Measurements from ENCODE around the gene COPB2. TPM values are rescaled to one million over a fixed set of nuclear protein-coding genes. Genes with fewer than 3 reads are reported as not detected.

COPB2 gene
- total RNA-seq, 1 experiment from 2014 or later: 138 TPM

DNA sequence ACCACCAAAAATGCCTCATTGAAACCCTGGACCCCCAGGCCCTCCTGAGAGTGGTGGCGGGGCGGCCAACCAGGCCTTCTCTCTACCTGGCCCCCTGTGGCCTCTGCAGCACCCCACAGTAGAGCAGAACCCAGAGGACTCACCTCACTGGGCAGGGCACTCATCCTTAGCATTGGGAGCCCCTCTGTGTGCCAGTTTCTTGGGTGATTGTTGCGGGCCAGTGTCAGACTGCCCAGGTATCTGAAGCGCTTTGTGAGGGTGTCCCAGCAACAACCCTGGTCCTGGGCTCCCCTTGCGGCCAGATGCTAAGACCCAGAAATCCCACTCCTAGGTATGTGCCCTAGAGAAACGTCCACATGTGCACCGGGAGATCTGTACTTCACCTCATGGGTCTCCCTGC lies 66.3 kb downstream of the COPB2 start:
- Histone ChIP-seq H3K36me3 (ENCODE audit: insufficient read depth, low read length, poor library complexity, severe bottlenecking) (no peaks in the 10 kb centered on the region), H3K4me3 (ENCODE audit: low read depth, low read length, poor library complexity, severe bottlenecking) (no peak overlapping the region), H3K27ac (ENCODE audit: low read depth, low read length, poor library complexity, severe bottlenecking) (no peak overlapping the region), H3K4me1 (ENCODE audit: insufficient read depth, low read length, poor library complexity, severe bottlenecking) (no peaks in the 10 kb centered on the region), H3K9me3 (ENCODE audit: low read depth, low read length, poor library complexity, severe bottlenecking) (no peaks in the 10 kb centered on the region), H3K27me3 (replicated peaks; ENCODE audit: insufficient read depth, low read depth, low read length, poor library complexity) (peaks cover 25% of the 10 kb centered on the region)
- DNase-seq (ENCODE audit: low spot score): no peak
- TF ChIP-seq, protein P1, sequence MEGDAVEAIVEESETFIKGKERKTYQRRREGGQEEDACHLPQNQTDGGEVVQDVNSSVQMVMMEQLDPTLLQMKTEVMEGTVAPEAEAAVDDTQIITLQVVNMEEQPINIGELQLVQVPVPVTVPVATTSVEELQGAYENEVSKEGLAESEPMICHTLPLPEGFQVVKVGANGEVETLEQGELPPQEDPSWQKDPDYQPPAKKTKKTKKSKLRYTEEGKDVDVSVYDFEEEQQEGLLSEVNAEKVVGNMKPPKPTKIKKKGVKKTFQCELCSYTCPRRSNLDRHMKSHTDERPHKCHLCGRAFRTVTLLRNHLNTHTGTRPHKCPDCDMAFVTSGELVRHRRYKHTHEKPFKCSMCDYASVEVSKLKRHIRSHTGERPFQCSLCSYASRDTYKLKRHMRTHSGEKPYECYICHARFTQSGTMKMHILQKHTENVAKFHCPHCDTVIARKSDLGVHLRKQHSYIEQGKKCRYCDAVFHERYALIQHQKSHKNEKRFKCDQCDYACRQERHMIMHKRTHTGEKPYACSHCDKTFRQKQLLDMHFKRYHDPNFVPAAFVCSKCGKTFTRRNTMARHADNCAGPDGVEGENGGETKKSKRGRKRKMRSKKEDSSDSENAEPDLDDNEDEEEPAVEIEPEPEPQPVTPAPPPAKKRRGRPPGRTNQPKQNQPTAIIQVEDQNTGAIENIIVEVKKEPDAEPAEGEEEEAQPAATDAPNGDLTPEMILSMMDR (conservative IDR thresholded peaks at IDR 0.05; ENCODE audit: low read depth, low read length): no peak
- no peak for TF ChIP-seq EZH2 (IDR thresholded peaks at IDR 0.05; ENCODE audit: borderline replicate concordance, low read depth, low read length, poor library complexity, severe bottlenecking)
- ChIA-PET CTCF (no interaction called here), POLR2A (ENCODE audit: low non-redundant PET) (no interaction called here)
- intact Hi-C loops (cut with micrococcal nuclease; ENCODE audit: unreplicated experiment): loop anchor here (10.0 kb wide), 1 partner anchor 728 kb away; the partner anchor contains the start of gene CEP70
- no TSS peak for BruUV-seq (replicated peaks)

DNA sequence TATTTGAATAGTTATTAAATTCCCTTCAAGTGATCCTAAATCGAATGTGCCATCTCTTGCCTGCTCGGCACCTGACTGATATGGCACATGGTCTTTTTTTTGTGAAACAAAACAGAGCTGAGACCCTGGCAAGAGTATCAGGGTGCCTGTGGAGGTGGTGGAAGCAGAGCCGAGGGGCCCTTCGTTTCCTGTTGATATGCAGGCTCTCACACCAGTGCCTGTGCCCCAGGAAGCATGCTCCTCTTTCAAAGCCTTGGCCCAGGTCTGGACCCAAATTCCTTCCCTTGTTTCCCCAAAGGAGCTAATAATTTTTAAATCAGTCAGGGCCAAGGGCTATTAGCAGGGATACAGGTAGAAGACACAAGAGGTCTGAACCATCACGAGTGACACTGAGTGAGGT lies 67.1 kb downstream of the COPB2 start:
- no peak for DNase-seq (ENCODE audit: low spot score)
- CTCF ChIA-PET: no interaction called here
- Histone ChIP-seq H3K9me3 (ENCODE audit: low read depth, low read length, poor library complexity, severe bottlenecking) (no peaks in the 10 kb centered on the region), H3K27ac (ENCODE audit: low read depth, low read length, poor library complexity, severe bottlenecking) (no peak overlapping the region), H3K27me3 (replicated peaks; ENCODE audit: insufficient read depth, low read depth, low read length, poor library complexity) (peaks cover 25% of the 10 kb centered on the region), H3K4me3 (ENCODE audit: low read depth, low read length, poor library complexity, severe bottlenecking) (no peak overlapping the region), H3K36me3 (ENCODE audit: insufficient read depth, low read length, poor library complexity, severe bottlenecking) (no peaks in the 10 kb centered on the region), H3K4me1 (ENCODE audit: insufficient read depth, low read length, poor library complexity, severe bottlenecking) (no peaks in the 10 kb centered on the region)
- intact Hi-C loops (cut with micrococcal nuclease; ENCODE audit: unreplicated experiment): loop anchor here (10.0 kb wide), 1 partner anchor 728 kb away; the partner anchor contains the start of gene CEP70
- TF ChIP-seq EZH2 (IDR thresholded peaks at IDR 0.05; ENCODE audit: borderline replicate concordance, low read depth, low read length, poor library complexity, severe bottlenecking): no peak
- TF ChIP-seq, protein P1 (conservative IDR thresholded peaks at IDR 0.05; ENCODE audit: low read depth, low read length): no peak
- no TSS peak for BruUV-seq (replicated peaks)
- POLR2A ChIA-PET (ENCODE audit: low non-redundant PET): no interaction called here

DNA sequence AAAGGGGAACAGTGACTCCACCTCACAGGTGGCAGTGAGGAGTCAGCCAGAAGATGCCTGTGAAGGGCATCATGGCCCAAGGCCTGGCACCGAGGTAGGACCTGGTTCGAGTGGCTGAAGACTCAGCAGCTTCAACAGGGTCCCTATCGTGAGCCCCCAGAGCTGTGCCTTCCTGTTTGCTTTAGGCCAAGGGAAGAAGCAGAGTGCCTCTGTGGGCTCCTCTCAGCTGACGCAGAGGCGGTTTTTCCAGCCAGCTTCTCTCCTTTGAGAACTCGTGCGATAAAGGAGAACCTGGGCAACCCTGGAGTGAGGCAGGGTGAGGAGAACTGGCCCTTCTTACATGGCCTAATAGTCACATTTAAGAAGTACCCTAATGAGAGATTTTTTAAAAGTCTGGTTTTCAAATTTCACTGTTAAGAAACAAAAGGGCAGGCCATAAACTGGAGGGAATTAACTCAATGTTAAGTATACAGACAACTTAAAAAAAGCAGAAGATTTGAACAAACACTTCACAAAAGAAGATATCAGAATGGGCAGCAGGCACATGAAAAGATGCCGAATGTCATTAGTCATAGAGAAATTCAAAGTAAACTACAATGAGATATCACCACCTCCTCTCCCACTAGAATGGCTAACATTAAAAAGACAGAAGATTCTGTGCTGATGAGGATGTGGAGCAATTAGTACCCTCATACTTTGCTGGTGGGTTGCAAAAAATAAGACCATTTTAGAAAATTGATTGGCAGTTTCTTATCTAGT lies 68.7 kb downstream of the COPB2 start:
- H3K27ac ChIP-seq (ENCODE audit: low read depth, low read length, poor library complexity, severe bottlenecking): no peak overlapping the region
- intact Hi-C loops (cut with micrococcal nuclease; ENCODE audit: unreplicated experiment): loop anchor here (10.0 kb wide), 1 partner anchor 726 kb away; the partner anchor contains the start of gene CEP70
- H3K4me3 ChIP-seq (ENCODE audit: low read depth, low read length, poor library complexity, severe bottlenecking): no peak overlapping the region
- H3K27me3 ChIP-seq (replicated peaks; ENCODE audit: insufficient read depth, low read depth, low read length, poor library complexity): peaks cover 25% of the 10 kb centered on the region
- no peaks in the 10 kb centered on the region for H3K36me3 ChIP-seq (ENCODE audit: insufficient read depth, low read length, poor library complexity, severe bottlenecking)
- H3K4me1 ChIP-seq (ENCODE audit: insufficient read depth, low read length, poor library complexity, severe bottlenecking): no peaks in the 10 kb centered on the region
- no peaks in the 10 kb centered on the region for H3K9me3 ChIP-seq (ENCODE audit: low read depth, low read length, poor library complexity, severe bottlenecking)
- BruUV-seq (replicated peaks): no TSS peak
- POLR2A ChIA-PET (ENCODE audit: low non-redundant PET): no interaction called here
- CTCF ChIA-PET: no interaction called here
- TF ChIP-seq EZH2 (IDR thresholded peaks at IDR 0.05; ENCODE audit: borderline replicate concordance, low read depth, low read length, poor library complexity, severe bottlenecking): no peak
- TF ChIP-seq, protein P1 (conservative IDR thresholded peaks at IDR 0.05; ENCODE audit: low read depth, low read length): no peak
- no peak for DNase-seq (ENCODE audit: low spot score)

Data from A673 (cell line).